ENCODE results near the gene DLK1.

Gene DLK1

GRCh38 chr14:100740929-100741328, 14.2 kb downstream of the DLK1 start:
- WGBS: 96% methylated on average over 5 of the region's 7 CpGs
- no peak overlapping the region for H3K23ac ChIP-seq (ENCODE audit: low read length in 2 of 2)
- DNase-seq: no peak
- no peak overlapping the region for H4K8ac ChIP-seq (ENCODE audit: low read length)
- H3K9me3 ChIP-seq (ENCODE audit: control insufficient read depth, low read length): no peaks in the 10 kb centered on the region
- H3K4ac ChIP-seq (ENCODE audit: low read depth in 1 of 2, low read length in 2 of 2): no peak overlapping the region
- no peaks in the 10 kb centered on the region for H3K79me1 ChIP-seq (replicated peaks; ENCODE audit: low read length, poor library complexity, severe bottlenecking)
- peaks cover 11% of the 10 kb centered on the region for H3K4me1 ChIP-seq (ENCODE audit: control insufficient read depth, insufficient read depth, low read depth, low read length)
- H3K18ac ChIP-seq (ENCODE audit: low read depth in 1 of 2, low read length in 2 of 2): no peak overlapping the region
- H3K9ac ChIP-seq (ENCODE audit: low read length): no peak overlapping the region
- H2BK5ac ChIP-seq (ENCODE audit: low read depth, low read length, poor library complexity, severe bottlenecking): no peak overlapping the region
- H3K27me3 ChIP-seq (ENCODE audit: control insufficient read depth in 1 of 2, insufficient read depth in 1 of 2, low read length in 2 of 2): peaks cover 0 to 17% of the 10 kb centered on the region in 2 experiments
- H3K4me3 ChIP-seq (ENCODE audit: insufficient read depth in 1 of 2, low read depth in 1 of 2, low read length in 2 of 2): no peak overlapping the region
- H2AK5ac ChIP-seq (ENCODE audit: low read length, severe bottlenecking): no peak overlapping the region
- H3K14ac ChIP-seq (ENCODE audit: low read length in 2 of 2): no peak overlapping the region
- no peak overlapping the region for H2BK12ac ChIP-seq (ENCODE audit: low read length in 2 of 2)
- no peak overlapping the region for H3K27ac ChIP-seq (ENCODE audit: low read length, poor library complexity, severe bottlenecking)
- H3K36me3 ChIP-seq (ENCODE audit: control insufficient read depth in 1 of 2, insufficient read depth in 2 of 2, low read depth in 1 of 2, low read length in 2 of 2): no peaks in the 10 kb centered on the region
- no peak overlapping the region for H2BK15ac ChIP-seq (ENCODE audit: low read depth, poor library complexity, severe bottlenecking)
- H4K91ac ChIP-seq (ENCODE audit: low read length): no peak overlapping the region
- H3K4me2 ChIP-seq (ENCODE audit: low read length, poor library complexity, severe bottlenecking): no peak overlapping the region
- no peak overlapping the region for H2AFZ ChIP-seq (ENCODE audit: low read depth, low read length)
- no peak overlapping the region for H2BK120ac ChIP-seq (ENCODE audit: low read depth, low read length)

GRCh38 chr14:100741966-100742365, 15.3 kb downstream of the DLK1 start:
- peak; percentile 54 for DNase-seq
- H3K27ac ChIP-seq (ENCODE audit: low read length, poor library complexity, severe bottlenecking): no peak overlapping the region
- no peak overlapping the region for H4K8ac ChIP-seq (ENCODE audit: low read length)
- H2BK5ac ChIP-seq (ENCODE audit: low read depth, low read length, poor library complexity, severe bottlenecking): no peak overlapping the region
- peaks cover 11% of the 10 kb centered on the region for H3K4me1 ChIP-seq (ENCODE audit: control insufficient read depth, insufficient read depth, low read depth, low read length)
- peaks cover 0 to 11% of the 10 kb centered on the region in 2 experiments for H3K27me3 ChIP-seq (ENCODE audit: control insufficient read depth in 1 of 2, insufficient read depth in 1 of 2, low read length in 2 of 2)
- H3K23ac ChIP-seq (ENCODE audit: low read length in 2 of 2): no peak overlapping the region
- no peak overlapping the region for H3K4ac ChIP-seq (ENCODE audit: low read depth in 1 of 2, low read length in 2 of 2)
- H2AK5ac ChIP-seq (ENCODE audit: low read length, severe bottlenecking): no peak overlapping the region
- H2AFZ ChIP-seq (ENCODE audit: low read depth, low read length): no peak overlapping the region
- no peaks in the 10 kb centered on the region for H3K9me3 ChIP-seq (ENCODE audit: control insufficient read depth, low read length)
- 65% methylated on average over 3 of the region's 3 CpGs for WGBS
- no peaks in the 10 kb centered on the region for H3K36me3 ChIP-seq (ENCODE audit: control insufficient read depth in 1 of 2, insufficient read depth in 2 of 2, low read depth in 1 of 2, low read length in 2 of 2)
- H2BK12ac ChIP-seq (ENCODE audit: low read length in 2 of 2): no peak overlapping the region
- no peak overlapping the region for H2BK15ac ChIP-seq (ENCODE audit: low read depth, poor library complexity, severe bottlenecking)
- no peaks in the 10 kb centered on the region for H3K79me1 ChIP-seq (replicated peaks; ENCODE audit: low read length, poor library complexity, severe bottlenecking)
- no peak overlapping the region for H2BK120ac ChIP-seq (ENCODE audit: low read depth, low read length)
- H3K18ac ChIP-seq (ENCODE audit: low read depth in 1 of 2, low read length in 2 of 2): no peak overlapping the region
- no peak overlapping the region for H3K14ac ChIP-seq (ENCODE audit: low read length in 2 of 2)
- no peak overlapping the region for H3K4me3 ChIP-seq (ENCODE audit: insufficient read depth in 1 of 2, low read depth in 1 of 2, low read length in 2 of 2)
- H3K9ac ChIP-seq (ENCODE audit: low read length): no peak overlapping the region
- H3K4me2 ChIP-seq (ENCODE audit: low read length, poor library complexity, severe bottlenecking): no peak overlapping the region
- no peak overlapping the region for H4K91ac ChIP-seq (ENCODE audit: low read length)

GRCh38 chr14:100746326-100746725, 19.6 kb downstream of the DLK1 start:
- H2BK12ac ChIP-seq (ENCODE audit: low read length in 2 of 2): no peak overlapping the region
- H2AFZ ChIP-seq (ENCODE audit: low read depth, low read length): no peak overlapping the region
- H3K4ac ChIP-seq (ENCODE audit: low read depth in 1 of 2, low read length in 2 of 2): no peak overlapping the region
- H2BK120ac ChIP-seq (ENCODE audit: low read depth, low read length): no peak overlapping the region
- H2BK5ac ChIP-seq (ENCODE audit: low read depth, low read length, poor library complexity, severe bottlenecking): no peak overlapping the region
- peaks cover 0 to 5% of the 10 kb centered on the region in 2 experiments for H3K27me3 ChIP-seq (ENCODE audit: control insufficient read depth in 1 of 2, insufficient read depth in 1 of 2, low read length in 2 of 2)
- H4K91ac ChIP-seq (ENCODE audit: low read length): no peak overlapping the region
- H3K4me2 ChIP-seq (ENCODE audit: low read length, poor library complexity, severe bottlenecking): no peak overlapping the region
- no peak overlapping the region for H3K14ac ChIP-seq (ENCODE audit: low read length in 2 of 2)
- no peaks in the 10 kb centered on the region for H3K36me3 ChIP-seq (ENCODE audit: control insufficient read depth in 1 of 2, insufficient read depth in 2 of 2, low read depth in 1 of 2, low read length in 2 of 2)
- H3K27ac ChIP-seq (ENCODE audit: low read length, poor library complexity, severe bottlenecking): no peak overlapping the region
- H2AK5ac ChIP-seq (ENCODE audit: low read length, severe bottlenecking): no peak overlapping the region
- no peak overlapping the region for H3K9ac ChIP-seq (ENCODE audit: low read length)
- H3K79me1 ChIP-seq (replicated peaks; ENCODE audit: low read length, poor library complexity, severe bottlenecking): no peaks in the 10 kb centered on the region
- no peaks in the 10 kb centered on the region for H3K9me3 ChIP-seq (ENCODE audit: control insufficient read depth, low read length)
- H3K18ac ChIP-seq (ENCODE audit: low read depth in 1 of 2, low read length in 2 of 2): no peak overlapping the region
- H2BK15ac ChIP-seq (ENCODE audit: low read depth, poor library complexity, severe bottlenecking): no peak overlapping the region
- no peak overlapping the region for H3K23ac ChIP-seq (ENCODE audit: low read length in 2 of 2)
- peak; percentile 40 for DNase-seq
- no peak overlapping the region for H3K4me3 ChIP-seq (ENCODE audit: insufficient read depth in 1 of 2, low read depth in 1 of 2, low read length in 2 of 2)
- H3K4me1 ChIP-seq (ENCODE audit: control insufficient read depth, insufficient read depth, low read depth, low read length): peaks cover 3% of the 10 kb centered on the region
- H4K8ac ChIP-seq (ENCODE audit: low read length): no peak overlapping the region

- Histone ChIP-seq H3K36me3 (ENCODE audit: control insufficient read depth in 1 of 2, insufficient read depth in 2 of 2, low read depth in 1 of 2, low read length in 2 of 2) (no peaks in the 10 kb centered on the region), H3K79me1 (replicated peaks; ENCODE audit: low read length, poor library complexity, severe bottlenecking) (no peaks in the 10 kb centered on the region), H3K27me3 (ENCODE audit: control insufficient read depth in 1 of 2, insufficient read depth in 1 of 2, low read length in 2 of 2) (peaks cover 0 to 5% of the 10 kb centered on the region in 2 experiments), H2AFZ (ENCODE audit: low read depth, low read length) (no peak overlapping the region), H3K14ac (ENCODE audit: low read length in 2 of 2) (no peak overlapping the region), H2BK5ac (ENCODE audit: low read depth, low read length, poor library complexity, severe bottlenecking) (no peak overlapping the region), H4K8ac (ENCODE audit: low read length) (peak overlapping the region; percentile 1), H2BK12ac (ENCODE audit: low read length in 2 of 2) (no peak overlapping the region), H3K4me3 (ENCODE audit: insufficient read depth in 1 of 2, low read depth in 1 of 2, low read length in 2 of 2) (no peak overlapping the region), H3K9me3 (ENCODE audit: control insufficient read depth, low read length) (no peaks in the 10 kb centered on the region), H3K9ac (ENCODE audit: low read length) (peak overlapping the region; percentile 36), H3K4ac (ENCODE audit: low read depth in 1 of 2, low read length in 2 of 2) (no peak overlapping the region), H3K4me2 (ENCODE audit: low read length, poor library complexity, severe bottlenecking) (no peak overlapping the region), H3K23ac (ENCODE audit: low read length in 2 of 2) (no peak overlapping the region), H2BK120ac (ENCODE audit: low read depth, low read length) (no peak overlapping the region), H3K4me1 (ENCODE audit: control insufficient read depth, insufficient read depth, low read depth, low read length) (peaks cover 3% of the 10 kb centered on the region), H4K91ac (ENCODE audit: low read length) (no peak overlapping the region), H2AK5ac (ENCODE audit: low read length, severe bottlenecking) (peak overlapping the region; percentile 8), H3K18ac (ENCODE audit: low read depth in 1 of 2, low read length in 2 of 2) (peak overlapping the region in 1 of 2 experiments; percentile 61), H2BK15ac (ENCODE audit: low read depth, poor library complexity, severe bottlenecking) (no peak overlapping the region), H3K27ac (ENCODE audit: low read length, poor library complexity, severe bottlenecking) (peak overlapping the region; percentile 21)
- 66% methylated on average over 9 of the region's 9 CpGs for WGBS
- peak; percentile 96 for DNase-seq
These were observed 20.4 kb downstream of the DLK1 start for GRCh38 chr14:100747021-100747586.

All from mesenchymal stem cell (in vitro differentiated cells and primary cell).